IPS DF 4.7 (cell line): ENCODE data around the gene PRRX1.

Experiments used
- DNase-seq: peaks from one replicate; pipeline ENCODE4 v3.0.0-alpha.2; 2013; ENCODE audit warnings: low spot score; ENCODE audit errors: extremely low read depth

The PRRX1 gene

DNA sequence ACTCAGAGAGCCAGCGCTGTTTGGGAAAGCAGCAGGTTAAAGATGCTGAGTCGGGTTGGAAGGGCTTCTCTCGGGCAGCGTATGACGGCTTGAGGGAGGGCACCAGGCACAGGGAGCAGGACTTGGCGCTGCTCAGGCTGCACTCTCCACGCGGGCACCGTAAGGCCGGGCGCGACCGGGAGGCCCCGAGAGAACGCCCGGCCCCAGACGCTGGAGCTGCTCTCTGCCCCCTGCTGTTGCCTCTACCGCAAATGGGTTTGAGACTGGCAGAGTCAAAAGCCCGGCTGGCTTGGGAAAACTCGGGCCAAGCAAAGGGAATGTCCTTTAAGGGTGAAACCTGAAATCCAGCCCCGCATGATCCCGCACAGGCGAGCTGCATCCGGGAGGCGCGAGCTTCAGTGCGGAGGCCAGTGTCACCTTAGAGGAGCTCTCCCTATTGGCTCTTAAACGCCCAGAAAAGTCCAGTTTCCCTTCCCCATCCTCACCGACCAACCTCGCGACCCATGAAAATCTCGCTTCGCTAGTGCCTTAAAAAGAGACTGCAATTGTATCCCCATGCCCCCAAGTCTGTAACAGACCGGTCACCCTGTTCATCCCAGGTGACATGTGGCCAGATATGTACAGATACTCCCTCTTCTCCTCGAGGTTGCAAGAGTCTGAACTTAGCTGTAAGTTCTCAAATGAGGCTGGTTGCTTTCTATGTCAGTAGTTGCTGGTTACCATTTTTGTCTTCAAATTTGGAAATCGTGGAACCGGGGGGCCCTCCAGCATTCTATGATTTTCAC is 1.1 kb downstream of the PRRX1 start:
- no peak for DNase-seq

- no peak for DNase-seq
Observed at GRCh38 chr1:170665629-170666028, 1.7 kb downstream of the PRRX1 start.

DNA sequence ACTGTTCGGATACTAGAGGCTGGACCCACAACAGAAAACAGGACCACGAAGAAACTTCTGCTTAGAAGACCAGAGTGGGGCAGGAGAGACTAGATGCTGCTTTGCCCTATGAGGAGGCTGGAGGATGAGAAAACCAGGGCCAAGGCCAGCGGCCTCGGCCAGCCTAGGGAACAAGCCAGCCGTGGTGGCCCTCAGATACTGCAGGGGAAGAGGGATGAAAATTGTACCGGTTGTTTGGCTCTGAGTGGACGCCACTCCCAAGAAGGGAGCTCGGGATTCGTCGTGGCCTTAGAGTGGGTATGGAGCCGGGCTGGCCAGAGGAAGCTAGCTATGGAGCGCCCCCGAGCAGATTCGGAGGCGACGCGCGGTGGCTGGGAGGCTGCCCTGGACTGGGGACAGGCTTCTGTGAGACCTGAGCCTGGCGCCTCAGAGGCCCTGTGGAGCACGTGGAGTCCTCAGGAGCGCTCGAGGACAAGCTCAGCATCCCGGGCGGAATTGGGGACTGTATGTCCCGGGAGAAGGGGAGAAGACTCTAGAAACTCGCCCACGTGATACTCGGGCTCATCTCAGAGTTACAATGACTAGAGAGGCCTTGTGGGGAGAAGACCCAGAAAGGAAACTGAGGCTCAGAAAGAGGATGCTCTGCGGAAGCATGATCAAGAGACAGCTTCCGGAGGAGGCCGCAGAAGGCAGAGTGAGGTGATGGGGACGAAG is 2.8 kb downstream of the PRRX1 start:
- DNase-seq: no peak

- no peak for DNase-seq
Observed at GRCh38 chr1:170668209-170669106, 4.5 kb downstream of the PRRX1 start.

GRCh38 chr1:170669107-170669445 is 5.1 kb downstream of the PRRX1 start:
- DNase-seq: no peak

- no peak for DNase-seq
Observed at GRCh38 chr1:170669586-170670530, 5.9 kb downstream of the PRRX1 start.

- no peak for DNase-seq
Observed at GRCh38 chr1:170670802-170671628, 7.1 kb downstream of the PRRX1 start.

- DNase-seq: no peak
Observed at GRCh38 chr1:170671629-170671963, 7.7 kb downstream of the PRRX1 start.

- DNase-seq: no peak
Observed at GRCh38 chr1:170672316-170672715, 8.4 kb downstream of the PRRX1 start.

GRCh38 chr1:170674239-170674638 is 10.3 kb downstream of the PRRX1 start:
- no peak for DNase-seq

DNA sequence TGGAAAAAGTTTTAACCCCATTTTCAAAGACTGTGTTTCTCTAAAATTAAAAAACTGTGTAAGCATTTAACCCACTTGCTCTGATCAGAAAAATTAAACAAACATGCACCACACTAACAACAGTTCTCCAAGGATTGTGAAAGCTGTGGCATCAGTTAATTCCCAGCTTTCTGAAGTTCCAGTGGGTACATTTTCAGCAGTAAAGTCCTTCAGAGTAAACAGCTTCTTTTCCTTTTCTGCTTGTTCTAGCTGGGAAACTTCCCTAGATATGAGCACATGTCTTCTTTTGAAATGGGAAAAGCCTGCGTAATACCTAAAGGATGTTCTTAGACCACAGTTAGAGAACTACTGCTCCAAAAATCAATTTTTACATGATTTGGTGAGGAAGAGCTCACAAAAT is 11.1 kb downstream of the PRRX1 start:
- DNase-seq: no peak

GRCh38 chr1:170675865-170676264 is 11.9 kb downstream of the PRRX1 start:
- DNase-seq: no peak

- no peak for DNase-seq
Observed at GRCh38 chr1:170676628-170677027, 12.7 kb downstream of the PRRX1 start.

DNA sequence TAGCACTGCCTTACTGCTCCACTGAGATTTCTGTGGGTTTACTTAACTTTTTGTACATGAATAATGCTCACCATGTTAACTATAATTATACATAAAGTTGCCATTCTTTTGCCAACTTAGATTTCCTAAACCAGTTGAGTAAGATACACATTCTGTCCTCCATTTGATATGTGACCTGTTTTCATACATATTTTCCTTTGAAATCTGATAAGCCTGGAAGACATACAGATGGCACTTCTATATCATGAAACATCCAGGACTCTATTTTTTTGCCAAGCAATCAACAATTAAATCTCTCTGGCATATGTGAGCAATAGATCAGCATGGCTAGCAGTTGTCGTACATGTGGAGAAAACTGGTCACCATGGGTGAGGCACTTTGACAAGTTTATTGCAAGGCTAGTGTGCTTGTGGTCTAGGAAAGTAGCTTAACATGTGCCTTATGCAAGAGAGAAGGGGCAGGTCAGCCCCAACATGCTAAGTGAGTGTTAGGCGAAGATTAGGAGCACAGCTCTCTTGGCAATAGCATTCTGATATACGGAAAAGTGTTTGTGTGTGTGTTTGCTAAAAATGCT is 14.2 kb downstream of the PRRX1 start:
- no peak for DNase-seq

GRCh38 chr1:170680428-170680827 is 16.5 kb downstream of the PRRX1 start:
- no peak for DNase-seq

- DNase-seq: no peak
Observed at GRCh38 chr1:170682169-170682568, 18.2 kb downstream of the PRRX1 start.

DNA sequence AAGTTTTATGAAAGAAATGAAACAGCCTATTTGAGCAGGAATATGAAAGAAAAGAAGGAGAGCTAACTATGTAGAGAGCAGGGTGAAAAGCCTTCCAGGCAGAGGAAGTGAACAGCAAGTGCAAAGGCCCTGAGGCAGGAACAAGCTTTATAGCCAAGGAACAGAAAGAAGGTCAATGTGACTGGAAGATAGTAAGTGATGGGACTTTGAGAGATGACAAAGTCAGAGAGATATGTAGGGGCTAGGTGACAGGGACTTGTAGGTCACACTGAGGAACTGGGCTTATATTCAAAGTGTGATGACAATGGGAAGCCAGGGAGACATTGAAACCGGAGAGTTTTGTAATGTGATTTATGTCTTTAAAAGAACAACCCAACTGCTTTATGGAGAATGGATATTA is 18.9 kb downstream of the PRRX1 start:
- DNase-seq: no peak

DNA sequence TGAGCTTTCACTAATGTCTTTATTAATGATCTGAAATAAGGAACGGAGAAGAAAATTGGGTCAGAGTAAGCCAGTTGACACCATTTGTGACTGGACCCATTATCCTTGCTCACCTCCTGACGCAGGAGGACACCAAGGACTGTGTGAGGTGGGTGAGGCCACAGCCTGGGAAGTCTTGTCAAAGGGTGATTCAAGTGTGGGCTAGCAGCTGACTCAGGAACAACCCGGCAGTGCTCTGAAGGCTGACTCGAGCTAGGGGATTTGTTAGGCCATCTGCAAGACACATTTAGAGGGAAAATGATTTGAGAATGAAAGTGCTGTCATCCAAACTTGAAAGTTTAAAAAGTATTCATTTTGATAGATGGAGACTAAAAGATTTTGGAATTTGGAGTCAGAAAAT is 21.2 kb downstream of the PRRX1 start:
- no peak for DNase-seq

DNA sequence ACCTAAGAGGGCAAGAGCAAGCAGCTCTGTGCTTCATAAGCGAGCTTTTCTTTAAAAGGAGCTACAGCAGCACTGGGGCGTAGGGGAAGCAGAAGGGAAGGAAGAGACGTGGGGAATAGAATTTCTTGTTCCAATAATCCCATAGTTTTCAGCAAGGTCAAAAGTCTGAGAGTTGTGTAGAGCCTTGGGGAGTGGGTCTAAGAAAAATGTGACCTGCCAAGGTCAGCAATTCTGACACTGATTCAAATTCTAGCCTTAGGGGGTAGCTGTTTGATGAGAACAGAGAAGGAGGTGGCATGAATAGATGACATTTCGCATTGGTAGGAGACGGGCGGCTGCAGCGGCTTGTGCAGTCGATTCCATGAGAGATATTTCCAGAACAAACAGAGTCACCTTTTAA is 22.4 kb downstream of the PRRX1 start:
- no peak for DNase-seq

DNA sequence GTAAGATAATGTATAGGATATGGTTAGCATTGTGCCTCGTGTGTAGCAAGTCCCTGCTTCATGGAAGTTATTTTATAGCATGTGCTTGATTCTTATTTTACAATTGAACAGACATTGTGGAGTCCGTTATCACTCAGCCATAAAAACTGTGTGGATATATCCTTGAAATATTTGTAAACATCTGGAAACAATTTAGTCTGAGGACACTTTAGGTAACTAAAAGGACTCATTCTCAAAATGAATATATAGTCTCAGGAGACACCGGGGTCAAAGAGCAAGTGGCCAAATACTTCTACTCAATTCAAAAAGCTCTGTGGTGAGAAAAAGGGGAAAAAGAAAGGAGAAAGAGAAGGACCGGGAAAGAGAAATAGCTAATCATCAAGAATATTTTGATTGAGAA is 23.7 kb downstream of the PRRX1 start:
- no peak for DNase-seq
